ENCODE data around the gene SCO2.

The SCO2 gene

GRCh38 chr22:50563413-50564160 is 38.2 kb upstream of the SCO2 start:
- ChIA-PET POLR2A (interaction anchor here (1.3 kb wide), 1 partner anchor 16 kb away, joined by 3 read pairs; no protein-coding TSS in a partner anchor), CTCF (interaction anchor here (0.6 to 5.1 kb wide), 27 partner anchors 8 to 92 kb away, joined by 3 to 124 read pairs (median 5); partner anchors contain the start of genes ARSA, CHKB, CPT1B and KLHDC7B)
- no peak for DNase-seq (ENCODE audit: low read depth, low spot score)
- peak overlapping the region; percentile 67 for H3K4me3 ChIP-seq (ENCODE audit: low read depth, low read length)
- no peak for TF ChIP-seq CTCF (IDR thresholded peaks at IDR 0.05; ENCODE audit: insufficient read depth, low read length, missing control alignments)

GRCh38 chr22:50562523-50563412 is 37.4 kb upstream of the SCO2 start, which contains the start of gene SYCE3:
SYCE3 (minus strand) TSS chr22:50562919; CDS start chr22:50556405, 6,514 bp downstream.
- peak; percentile 28 for DNase-seq (ENCODE audit: low read depth, low spot score)
- H3K4me3 ChIP-seq (ENCODE audit: low read depth, low read length) = peak within 1 kb of the TSS; percentile 67
- CTCF ChIA-PET = interaction anchor here (0.6 to 5.1 kb wide), 27 partner anchors 7 to 93 kb away, joined by 3 to 124 read pairs (median 5); partner anchors contain the start of genes ARSA, CHKB, CPT1B and KLHDC7B
- POLR2A ChIA-PET = interaction anchor here (1.3 kb wide), 1 partner anchor 15 kb away, joined by 3 read pairs; no protein-coding TSS in a partner anchor
- TF ChIP-seq CTCF (IDR thresholded peaks at IDR 0.05; ENCODE audit: insufficient read depth, low read length, missing control alignments) = peak; percentile 91

GRCh38 chr22:50561401-50562358 is 36.3 kb upstream of the SCO2 start:
- H3K4me3 ChIP-seq (ENCODE audit: low read depth, low read length) = no peak overlapping the region
- ChIA-PET CTCF (interaction anchor here (1.3 to 2.5 kb wide), 3 partner anchors 11 to 59 kb away, joined by 3 to 10 read pairs (median 10); partner anchors contain the start of gene SCO2), POLR2A (no interaction called here)
- no peak for TF ChIP-seq CTCF (IDR thresholded peaks at IDR 0.05; ENCODE audit: insufficient read depth, low read length, missing control alignments)
- no peak for DNase-seq (ENCODE audit: low read depth, low spot score)

GRCh38 chr22:50560034-50560433 is 34.6 kb upstream of the SCO2 start:
- TF ChIP-seq CTCF (IDR thresholded peaks at IDR 0.05; ENCODE audit: insufficient read depth, low read length, missing control alignments) = no peak
- ChIA-PET CTCF (interaction anchor here (0.7 to 2.5 kb wide), 7 partner anchors 9 to 62 kb away, joined by 3 to 10 read pairs (median 3); partner anchors contain the start of gene SCO2), POLR2A (no interaction called here)
- DNase-seq (ENCODE audit: low read depth, low spot score) = no peak
- H3K4me3 ChIP-seq (ENCODE audit: low read depth, low read length) = no peak overlapping the region

- no peak overlapping the region for H3K4me3 ChIP-seq (ENCODE audit: low read depth, low read length)
- DNase-seq (ENCODE audit: low read depth, low spot score) = no peak
- TF ChIP-seq CTCF (IDR thresholded peaks at IDR 0.05; ENCODE audit: insufficient read depth, low read length, missing control alignments) = no peak
- ChIA-PET POLR2A (no interaction called here), CTCF (interaction anchor here (1.0 to 3.8 kb wide), 6 partner anchors 8 to 28 kb away, joined by 3 to 20 read pairs (median 4); partner anchors contain the start of genes CHKB, KLHDC7B and SYCE3)
Measured at GRCh38 chr22:50556703-50557102, 31.3 kb upstream of the SCO2 start.

Measured in AG04449 (cell line).